ENCODE data around the gene TNFSF11. TPM values are rescaled to one million over a fixed set of nuclear protein-coding genes. Genes with fewer than 3 reads are reported as not detected.

TNFSF11 gene
- total RNA-seq, 1 experiment from 2014 or later: 3.5 TPM

GRCh38 chr13:42649831-42650230, 75.9 kb downstream of the TNFSF11 start:
- WGBS (ENCODE audit: extremely low coverage, insufficient read length, low lambda C conversion rate): no CpG with 5 or more reads among the region's 1 CpG
- no peaks in the 10 kb centered on the region for H3K23me2 ChIP-seq (ENCODE audit: insufficient read length, low read depth, low read length, poor library complexity, severe bottlenecking)

More at GRCh38 chr13:42649831-42650230, 75.9 kb downstream of the TNFSF11 start:
- TF ChIP-seq, protein P1, sequence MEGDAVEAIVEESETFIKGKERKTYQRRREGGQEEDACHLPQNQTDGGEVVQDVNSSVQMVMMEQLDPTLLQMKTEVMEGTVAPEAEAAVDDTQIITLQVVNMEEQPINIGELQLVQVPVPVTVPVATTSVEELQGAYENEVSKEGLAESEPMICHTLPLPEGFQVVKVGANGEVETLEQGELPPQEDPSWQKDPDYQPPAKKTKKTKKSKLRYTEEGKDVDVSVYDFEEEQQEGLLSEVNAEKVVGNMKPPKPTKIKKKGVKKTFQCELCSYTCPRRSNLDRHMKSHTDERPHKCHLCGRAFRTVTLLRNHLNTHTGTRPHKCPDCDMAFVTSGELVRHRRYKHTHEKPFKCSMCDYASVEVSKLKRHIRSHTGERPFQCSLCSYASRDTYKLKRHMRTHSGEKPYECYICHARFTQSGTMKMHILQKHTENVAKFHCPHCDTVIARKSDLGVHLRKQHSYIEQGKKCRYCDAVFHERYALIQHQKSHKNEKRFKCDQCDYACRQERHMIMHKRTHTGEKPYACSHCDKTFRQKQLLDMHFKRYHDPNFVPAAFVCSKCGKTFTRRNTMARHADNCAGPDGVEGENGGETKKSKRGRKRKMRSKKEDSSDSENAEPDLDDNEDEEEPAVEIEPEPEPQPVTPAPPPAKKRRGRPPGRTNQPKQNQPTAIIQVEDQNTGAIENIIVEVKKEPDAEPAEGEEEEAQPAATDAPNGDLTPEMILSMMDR (conservative IDR thresholded peaks at IDR 0.05): no peak
- Histone ChIP-seq H4K91ac (ENCODE audit: insufficient read length, low read depth, low read length) (no peak overlapping the region), H2BK120ac (ENCODE audit: low read depth, low read length, poor library complexity, severe bottlenecking) (no peak overlapping the region), H4K20me1 (ENCODE audit: control insufficient read depth, insufficient read depth, insufficient read length) (no peaks in the 10 kb centered on the region), H3K14ac (ENCODE audit: insufficient read depth, low read length) (no peak overlapping the region), H2BK12ac (ENCODE audit: insufficient read length, low read depth, low read length) (no peak overlapping the region), H3K79me2 (ENCODE audit: insufficient read depth, low read length) (no peaks in the 10 kb centered on the region), H3K4me2 (ENCODE audit: insufficient read depth, insufficient read length, low read length) (no peak overlapping the region), H2BK20ac (ENCODE audit: low read depth, low read length, poor library complexity, severe bottlenecking) (no peak overlapping the region), H3T11ph (ENCODE audit: low read length) (no peak overlapping the region), H4K8ac (replicated peaks; ENCODE audit: insufficient read length, low read depth, low read length) (no peak overlapping the region), H2AK5ac (ENCODE audit: insufficient read length, low read length) (no peak overlapping the region), H3K27me3 (ENCODE audit: insufficient read depth, low read length) (no peaks in the 10 kb centered on the region), H3K27ac (ENCODE audit: insufficient read length, low read depth, low read length) (no peak overlapping the region), H3K4me1 (ENCODE audit: insufficient read depth, low read length) (no peaks in the 10 kb centered on the region), H2BK5ac (ENCODE audit: insufficient read length, low read length) (no peak overlapping the region), H3K9me3 (ENCODE audit: control insufficient read depth, low read depth, low read length) (no peaks in the 10 kb centered on the region), H3K23ac (ENCODE audit: insufficient read length, low read depth, low read length) (no peak overlapping the region), H3K79me1 (ENCODE audit: insufficient read depth, low read depth, low read length, poor library complexity, severe bottlenecking) (no peaks in the 10 kb centered on the region), H2AFZ (ENCODE audit: low read length) (no peak overlapping the region), H3K56ac (ENCODE audit: insufficient read length, low read depth, low read length) (no peak overlapping the region), H3K4ac (ENCODE audit: low read depth, low read length) (no peak overlapping the region), H4K5ac (ENCODE audit: insufficient read length, low read depth, low read length) (no peak overlapping the region), H2BK15ac (ENCODE audit: low read depth, low read length) (no peak overlapping the region), H3K9ac (ENCODE audit: extremely low read depth, insufficient read length, low read length) (no peak overlapping the region), H3K18ac (ENCODE audit: insufficient read length, low read depth, low read length) (no peak overlapping the region)
- H3K36me3 Mint-ChIP-seq (ENCODE audit: insufficient read depth in 1 of 3, low read depth in 3 of 3): no peaks in the 10 kb centered on the region
- no peak overlapping the region for H3K27ac Mint-ChIP-seq
- no peaks in the 10 kb centered on the region for H3K27me3 Mint-ChIP-seq (ENCODE audit: low read depth)
- H3K4me1 Mint-ChIP-seq: 0 out of 4 replicates have a peak, but pooled peaks cover 0 to 5% of the 10 kb centered on the region in 2 experiments
- DNase-seq: no peak
- no peak overlapping the region for H3K4me3 Mint-ChIP-seq
- H3K9me3 Mint-ChIP-seq: no peaks in the 10 kb centered on the region; a peak in 1 of 5 replicates
